LNCAP (cell line): Measurements from ENCODE around the gene ARID1B.

Experiments
- CTCF ChIP-seq: fragments of 450-650 bp; IDR thresholded peaks from 2 replicates; pipeline ENCODE4 v1.5.1; 2017; ENCODE audit warnings: mild to moderate bottlenecking

The ARID1B gene

GRCh38 chr6:157184202-157185015 lies 407.2 kb downstream of the ARID1B start:
- peak; percentile 98 for TF ChIP-seq CTCF

GRCh38 chr6:157185171-157185570 lies 408.0 kb downstream of the ARID1B start:
- TF ChIP-seq CTCF = no peak

- TF ChIP-seq CTCF = no peak
Measured at GRCh38 chr6:157185986-157186385, 408.8 kb downstream of the ARID1B start.

GRCh38 chr6:157186785-157187181 lies 409.6 kb downstream of the ARID1B start:
- TF ChIP-seq CTCF = no peak

GRCh38 chr6:157187182-157188083 lies 410.3 kb downstream of the ARID1B start:
- TF ChIP-seq CTCF = no peak

GRCh38 chr6:157188213-157188612 lies 411.0 kb downstream of the ARID1B start:
- TF ChIP-seq CTCF = no peak

- TF ChIP-seq CTCF = no peak
Measured at GRCh38 chr6:157193443-157193996, 416.3 kb downstream of the ARID1B start.
